DOHH2 (cell line): ENCODE data around the gene INF2.

Experiments used
- CTCF ChIP-seq: fragments of 200-600 bp; sonication (generic); IDR thresholded peaks from one replicate; pipeline ENCODE4 v1.5.1; 2014; ENCODE audit warnings: antibody characterized with exemption, mild to moderate bottlenecking, low read depth, low read length; ENCODE audit not compliant: poor library complexity, severe bottlenecking
- EZH2phosphoT487 ChIP-seq: fragments of 200-600 bp; sonication (generic); IDR thresholded peaks from 2 replicates; pipeline ENCODE4 v1.6.1; 2017; ENCODE audit warnings: borderline replicate concordance, mild to moderate bottlenecking, antibody characterized with exemption, low read length, moderate library complexity, mixed read lengths

GRCh38 chr14:104717646-104718045, 28.2 kb downstream of the INF2 start:
- TF ChIP-seq CTCF (no peak), EZH2phosphoT487 (no peak)
